ENCODE measurements around the gene HOXC10.

The HOXC10 gene

GRCh38 chr12:53991077-53991460 lies 6.1 kb downstream of the HOXC10 start:
- no peak for DNase-seq (ENCODE audit: low spot score)

DNA sequence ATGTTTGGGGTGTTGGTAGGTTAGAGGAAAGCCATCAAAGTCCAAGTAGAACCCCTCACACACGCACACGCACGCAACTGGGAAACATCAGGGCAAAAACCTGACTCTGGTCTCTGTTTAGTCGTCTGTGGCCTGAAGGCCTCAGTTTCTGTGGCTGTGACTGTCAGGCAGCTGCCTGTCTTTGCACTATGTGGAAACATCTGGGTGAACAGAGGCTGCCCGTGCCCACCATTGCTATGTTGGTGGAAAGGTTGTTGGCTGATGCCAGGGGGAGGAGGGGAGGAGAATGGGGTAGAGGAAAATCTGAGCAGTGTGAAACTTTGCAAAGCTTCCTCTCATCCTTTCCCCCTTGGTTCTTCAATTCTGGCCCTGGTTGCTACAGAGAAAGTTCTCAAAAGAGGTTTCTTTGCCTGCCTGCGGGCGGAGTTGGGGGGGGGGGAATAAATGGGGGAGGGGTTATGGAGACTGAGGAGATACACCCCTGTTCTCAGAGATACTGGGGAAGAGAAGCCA lies 7.5 kb downstream of the HOXC10 start:
- no peak for DNase-seq (ENCODE audit: low spot score)

- no peak for DNase-seq (ENCODE audit: low spot score)
Measured at GRCh38 chr12:53993162-53994008, 8.4 kb downstream of the HOXC10 start.

GRCh38 chr12:53994009-53994263 lies 9.0 kb downstream of the HOXC10 start:
- DNase-seq (ENCODE audit: low spot score): no peak

- DNase-seq (ENCODE audit: low spot score): no peak
Measured at GRCh38 chr12:53994264-53995001, 9.5 kb downstream of the HOXC10 start.

- DNase-seq (ENCODE audit: low spot score): no peak
Measured at GRCh38 chr12:53995002-53995377, 10.0 kb downstream of the HOXC10 start.

DNA sequence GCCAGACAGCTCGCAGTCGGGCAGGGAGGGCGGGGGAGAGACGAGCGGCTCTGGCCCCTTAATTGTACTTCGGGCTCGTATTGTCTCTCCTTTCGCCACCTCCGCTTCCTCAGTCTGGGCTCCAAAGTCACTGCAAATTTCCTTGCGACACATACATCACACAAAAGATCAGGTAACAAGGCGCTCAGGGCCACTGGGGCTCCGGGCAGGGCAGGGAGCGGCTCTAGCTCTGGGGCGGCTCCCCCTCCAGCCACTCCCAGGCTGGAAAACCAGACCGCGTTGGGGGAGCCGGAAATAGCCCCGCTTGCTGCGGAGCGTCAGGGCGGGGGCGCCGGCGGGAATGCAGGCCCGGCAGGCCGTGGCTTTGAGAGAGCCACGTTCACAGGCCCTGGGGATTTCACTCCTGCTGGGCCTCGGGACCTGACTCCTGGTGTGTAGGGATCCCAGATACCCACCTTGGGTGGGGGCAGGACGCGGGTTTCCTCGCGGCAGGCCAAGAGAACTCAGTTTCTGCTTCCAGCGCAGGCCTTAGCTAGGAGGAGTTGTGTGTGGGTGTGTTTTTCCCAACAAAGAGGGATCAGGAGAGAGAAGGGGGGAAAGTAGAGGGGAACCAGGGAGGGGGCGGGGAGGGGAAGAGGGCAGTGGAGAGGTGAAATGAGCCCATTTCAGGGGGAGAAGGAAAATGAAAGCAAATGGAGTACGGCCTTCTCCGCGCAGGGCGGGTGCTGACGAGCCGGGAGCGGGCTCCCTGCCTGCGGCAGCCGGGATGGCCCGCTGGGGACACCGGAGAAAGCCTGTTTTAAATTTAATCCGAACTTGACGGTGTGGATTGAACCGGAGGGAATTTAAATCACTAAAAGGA lies 10.7 kb downstream of the HOXC10 start:
- no peak for DNase-seq (ENCODE audit: low spot score)

- no peak for DNase-seq (ENCODE audit: low spot score)
Measured at GRCh38 chr12:53996240-53997203, 11.6 kb downstream of the HOXC10 start.

DNA sequence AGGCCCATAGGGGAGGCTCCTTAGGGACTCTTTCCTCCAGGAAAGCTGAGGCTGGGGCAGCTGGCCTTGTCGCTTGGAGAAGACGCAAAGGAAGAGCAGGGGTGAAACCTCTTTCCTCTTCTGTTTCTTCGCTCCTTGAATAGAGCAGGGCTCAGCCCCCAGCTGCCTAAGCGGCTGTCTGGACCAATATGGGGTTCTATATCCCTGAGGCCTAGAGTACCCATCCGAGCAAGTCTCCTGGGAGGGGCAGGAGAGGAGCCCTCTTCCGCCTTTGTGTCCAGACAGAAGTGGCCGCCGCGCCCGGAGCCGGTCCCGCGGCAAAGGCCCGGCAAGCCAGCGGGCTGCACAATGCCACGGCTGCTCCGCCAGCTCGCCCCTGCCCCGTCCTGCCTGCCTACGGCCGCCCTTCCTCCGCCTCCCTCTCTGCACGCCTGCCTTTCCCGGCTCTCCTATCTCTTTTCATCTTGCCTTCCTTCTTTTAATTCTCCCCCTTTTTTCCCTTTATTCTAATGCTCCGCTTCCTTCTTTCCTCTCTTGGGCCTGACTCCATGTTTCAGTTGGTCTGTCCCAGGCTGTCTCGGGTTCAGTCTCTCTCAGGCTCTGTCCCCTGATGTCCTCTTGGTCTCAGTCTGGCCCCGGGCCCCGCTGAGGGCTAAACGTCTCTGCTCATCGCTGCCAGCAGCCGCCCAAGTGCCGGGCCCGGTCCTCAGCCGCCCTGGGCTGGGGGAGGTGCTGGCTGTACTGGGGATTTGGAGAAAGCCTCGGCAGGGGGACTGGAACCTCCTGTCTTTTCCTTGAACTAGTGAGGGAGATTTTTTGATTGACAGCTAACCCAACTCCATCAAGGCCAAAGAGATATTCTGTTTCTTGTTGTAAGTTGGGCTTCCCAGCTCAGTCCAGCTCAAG lies 12.5 kb downstream of the HOXC10 start:
- no peak for DNase-seq (ENCODE audit: low spot score)

GRCh38 chr12:53998110-53998899 lies 13.4 kb downstream of the HOXC10 start:
- DNase-seq (ENCODE audit: low spot score): no peak

DNA sequence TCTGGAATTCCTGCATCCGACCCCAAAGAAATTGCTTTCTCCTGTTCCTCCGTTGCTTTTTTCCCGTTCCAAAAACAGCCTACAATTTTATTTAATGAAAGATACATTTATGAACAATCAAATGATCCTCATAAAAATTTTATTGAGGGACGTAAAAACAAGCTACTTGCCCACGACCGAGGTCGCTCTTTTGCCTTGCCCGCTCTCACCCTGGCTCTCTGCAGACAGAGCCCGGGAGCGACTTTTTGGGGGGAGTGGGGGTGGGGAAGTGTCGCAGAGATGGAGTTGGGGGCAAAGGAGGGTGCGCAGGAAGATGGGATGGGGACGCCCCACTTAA lies 13.9 kb downstream of the HOXC10 start:
- DNase-seq (ENCODE audit: low spot score): no peak

- no peak for DNase-seq (ENCODE audit: low spot score)
Measured at GRCh38 chr12:53999559-54000115, 14.7 kb downstream of the HOXC10 start.

DNA sequence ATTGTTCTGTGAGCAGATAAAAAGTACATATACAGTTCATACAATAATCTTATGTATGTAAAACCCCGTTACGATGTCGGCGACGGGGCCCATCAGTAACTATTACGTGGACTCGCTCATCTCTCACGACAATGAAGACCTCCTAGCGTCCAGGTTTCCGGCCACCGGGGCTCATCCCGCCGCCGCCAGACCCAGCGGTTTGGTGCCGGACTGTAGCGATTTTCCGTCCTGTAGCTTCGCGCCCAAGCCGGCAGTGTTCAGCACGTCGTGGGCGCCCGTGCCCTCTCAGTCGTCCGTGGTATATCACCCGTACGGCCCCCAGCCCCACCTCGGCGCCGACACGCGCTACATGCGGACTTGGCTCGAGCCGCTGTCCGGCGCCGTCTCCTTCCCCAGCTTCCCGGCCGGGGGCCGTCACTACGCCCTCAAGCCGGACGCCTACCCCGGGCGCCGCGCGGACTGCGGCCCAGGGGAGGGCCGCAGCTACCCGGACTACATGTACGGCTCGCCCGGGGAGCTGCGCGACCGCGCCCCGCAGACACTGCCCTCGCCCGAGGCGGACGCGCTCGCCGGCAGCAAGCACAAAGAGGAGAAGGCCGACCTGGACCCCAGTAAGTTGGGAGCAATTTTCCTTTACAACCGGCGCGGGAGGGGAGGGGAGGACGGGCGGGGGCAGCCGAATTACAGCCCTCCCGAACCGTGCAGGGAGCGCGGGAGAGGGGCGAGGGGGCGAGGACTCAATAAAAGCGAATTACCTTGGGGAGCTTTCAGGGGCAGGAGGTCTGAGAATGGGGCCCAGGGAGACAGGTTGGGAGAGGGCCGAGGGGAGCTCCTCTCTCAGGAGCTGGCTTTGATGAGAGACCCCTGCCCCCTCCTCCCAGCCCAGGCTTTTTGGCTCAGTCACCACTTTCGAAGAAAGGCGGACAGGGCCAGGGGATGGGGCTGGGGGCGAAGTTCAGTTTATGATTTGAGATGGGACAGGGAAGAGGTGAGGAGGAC lies 15.5 kb downstream of the HOXC10 start, which contains the start of gene HOXC9:
TSS of gene HOXC9 (plus strand) at position 46 of the 999 bp plus-strand sequence. CDS start at position 74, 28 bp downstream.
- DNase-seq (ENCODE audit: low spot score): no peak

DNA sequence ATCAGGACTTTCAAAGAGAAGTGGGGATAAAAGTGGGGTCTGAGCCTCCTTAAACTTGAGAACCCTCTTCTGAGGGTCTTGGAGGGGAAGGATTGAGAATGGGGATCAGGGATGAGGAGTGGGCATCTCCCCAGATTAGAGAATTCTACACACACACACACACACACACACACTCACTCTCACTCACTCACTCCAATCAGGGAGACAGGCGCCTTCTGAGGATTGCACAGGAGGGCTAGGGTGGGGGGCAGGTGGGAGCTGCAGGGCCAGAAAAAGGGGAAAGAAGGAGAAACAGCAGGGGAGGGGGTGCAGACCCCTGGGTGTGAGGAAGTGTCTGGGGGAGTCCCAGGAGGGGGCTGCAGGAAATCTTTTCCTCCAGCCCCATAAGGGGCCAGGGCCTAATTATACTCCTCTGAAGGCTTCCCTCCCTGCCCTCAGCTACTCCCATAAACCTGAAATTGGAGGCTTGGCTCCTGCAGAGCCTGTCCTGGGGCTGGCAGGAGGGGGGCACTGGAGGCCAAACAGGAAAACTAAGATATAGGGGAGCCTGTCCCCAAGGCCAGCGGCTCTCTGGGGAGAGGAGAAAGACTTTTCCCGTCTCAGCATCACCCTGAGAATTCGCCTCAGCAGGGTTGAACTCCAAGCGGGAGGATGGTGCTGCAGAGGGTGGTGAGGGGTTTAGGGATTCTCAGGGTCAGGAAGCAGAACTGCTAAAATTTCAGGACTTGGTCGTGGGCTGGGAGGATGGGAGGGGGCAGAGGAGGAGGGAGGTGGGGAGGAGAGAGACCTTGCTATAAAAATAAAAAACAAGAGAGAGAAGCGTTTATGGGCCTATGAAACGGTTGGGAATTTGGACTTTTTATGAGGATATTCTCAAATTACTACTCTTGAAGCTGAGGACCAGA lies 16.6 kb downstream of the HOXC10 start:
- no peak for DNase-seq (ENCODE audit: low spot score)

DNA sequence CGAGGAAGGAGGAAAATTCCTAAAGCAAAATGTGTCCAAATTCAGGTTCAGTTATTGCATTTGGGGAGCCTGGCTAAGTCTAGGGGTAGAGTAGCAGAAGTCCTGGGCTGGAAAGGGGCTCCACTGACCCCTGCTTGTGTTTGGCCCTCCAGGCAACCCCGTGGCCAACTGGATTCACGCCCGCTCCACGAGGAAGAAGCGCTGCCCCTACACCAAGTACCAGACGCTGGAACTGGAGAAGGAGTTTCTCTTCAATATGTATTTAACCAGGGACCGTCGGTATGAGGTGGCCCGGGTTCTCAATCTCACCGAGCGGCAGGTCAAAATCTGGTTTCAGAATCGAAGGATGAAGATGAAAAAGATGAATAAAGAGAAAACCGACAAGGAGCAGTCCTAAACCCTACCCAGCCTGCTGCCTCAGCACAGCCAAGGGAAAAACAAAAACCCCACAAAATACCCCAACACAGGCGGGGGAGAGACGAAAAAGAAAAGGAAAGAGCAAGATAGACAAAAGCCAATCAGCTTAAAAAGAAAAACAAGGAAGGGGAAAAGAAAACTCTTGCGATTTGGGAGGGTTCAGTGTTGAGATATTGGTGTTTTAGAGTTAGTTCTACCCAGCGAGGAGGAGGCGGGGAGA lies 17.4 kb downstream of the HOXC10 start:
- no peak for DNase-seq (ENCODE audit: low spot score)

- DNase-seq (ENCODE audit: low spot score): no peak
Measured at GRCh38 chr12:54002915-54003389, 18.0 kb downstream of the HOXC10 start.
